Left lung (tissue), 10 donors: Measurements from ENCODE around the gene CYSRT1. TPM values are rescaled to one million over a fixed set of nuclear protein-coding genes. Genes with fewer than 3 reads are reported as not detected.

Source experiments
- ATAC-seq: fragments of 200-7000 bp; cut with Tn5 transposase; one replicate; pipeline ENCODE4 v1.9.1; 2020; ENCODE audit warnings: moderate library complexity
- DNase-seq, 4 donors: peaks; one replicate each; pipeline ENCODE4 v3.0.0-alpha.2; 2013 to 2020
- H3K27ac ChIP-seq, 2 donors: fragments of 200-600 bp; sonication (generic) in 1 of 2; one replicate each; pipeline versions ENCODE4 v1.5.0 to v1.8.0; 2020 to 2021
- H3K27me3 ChIP-seq, 2 donors: fragments of 200-600 bp; sonication (generic) in 1 of 2; one replicate each; pipeline versions ENCODE4 v1.5.0 to v1.8.0; 2020 to 2021
- H3K36me3 ChIP-seq, 2 donors: fragments of 200-600 bp; sonication (generic) in 1 of 2; one replicate each; pipeline versions ENCODE4 v1.5.0 to v1.8.0; 2020 to 2021
- H3K4me1 ChIP-seq, 2 donors: fragments of 200-600 bp; one replicate each; pipeline ENCODE4 v1.8.0; 2021
- H3K4me3 ChIP-seq, 2 donors: fragments of 200-600 bp; sonication (generic) in 1 of 2; one replicate each; pipeline versions ENCODE4 v1.5.0 to v1.8.0; 2020 to 2021; ENCODE audit warnings: mild to moderate bottlenecking in 1 of 2
- H3K9me3 ChIP-seq, 2 donors: fragments of 200-600 bp; sonication (generic) in 1 of 2; one replicate each; pipeline versions ENCODE4 v1.5.0 to v1.8.0; 2020 to 2021
- intact Hi-C, 2 donors: fragments of 100-400 bp; cut with DNase I; formaldehyde crosslinking; loops; one replicate each; pipeline versions ENCODE4 v1.11.2 to v1.14.2; 2022
- polyA plus RNA-seq, 6 donors: library from polyadenylated mRNA; unstranded; fragments of 120-200 nt; gene quantifications; one replicate each; pipeline ENCODE4 v1.2.1, GENCODE V29; 2013; ENCODE audit not compliant: insufficient read length in 6 of 6
- total RNA-seq, 2 donors: library from RNA; stranded (reverse); fragmentation: NEBNext Ultra II Directional; extraction: Animal tissue kit (Norgen Biotek cat#: 25700); gene quantifications; one replicate each; pipeline ENCODE4 v1.2.1, GENCODE V29; 2021
- TF ChIP-seq, protein P1 (sequence below), 2 donors: fragments of 200-600 bp; sonication (generic) in 1 of 2; IDR thresholded peaks; one replicate each; pipeline versions ENCODE4 v1.5.0 to v1.8.0; 2021; ENCODE audit warnings: antibody characterized with exemption in 2 of 2
- donor health status: DM: no; HTN: yes; CAD: no.
- donor health status: DM: no; HTN: no; CAD: no.

The CYSRT1 gene
- total and polyA plus RNA-seq, 8 donors: 0.44 to 3.7 (median 2.3) TPM

DNA sequence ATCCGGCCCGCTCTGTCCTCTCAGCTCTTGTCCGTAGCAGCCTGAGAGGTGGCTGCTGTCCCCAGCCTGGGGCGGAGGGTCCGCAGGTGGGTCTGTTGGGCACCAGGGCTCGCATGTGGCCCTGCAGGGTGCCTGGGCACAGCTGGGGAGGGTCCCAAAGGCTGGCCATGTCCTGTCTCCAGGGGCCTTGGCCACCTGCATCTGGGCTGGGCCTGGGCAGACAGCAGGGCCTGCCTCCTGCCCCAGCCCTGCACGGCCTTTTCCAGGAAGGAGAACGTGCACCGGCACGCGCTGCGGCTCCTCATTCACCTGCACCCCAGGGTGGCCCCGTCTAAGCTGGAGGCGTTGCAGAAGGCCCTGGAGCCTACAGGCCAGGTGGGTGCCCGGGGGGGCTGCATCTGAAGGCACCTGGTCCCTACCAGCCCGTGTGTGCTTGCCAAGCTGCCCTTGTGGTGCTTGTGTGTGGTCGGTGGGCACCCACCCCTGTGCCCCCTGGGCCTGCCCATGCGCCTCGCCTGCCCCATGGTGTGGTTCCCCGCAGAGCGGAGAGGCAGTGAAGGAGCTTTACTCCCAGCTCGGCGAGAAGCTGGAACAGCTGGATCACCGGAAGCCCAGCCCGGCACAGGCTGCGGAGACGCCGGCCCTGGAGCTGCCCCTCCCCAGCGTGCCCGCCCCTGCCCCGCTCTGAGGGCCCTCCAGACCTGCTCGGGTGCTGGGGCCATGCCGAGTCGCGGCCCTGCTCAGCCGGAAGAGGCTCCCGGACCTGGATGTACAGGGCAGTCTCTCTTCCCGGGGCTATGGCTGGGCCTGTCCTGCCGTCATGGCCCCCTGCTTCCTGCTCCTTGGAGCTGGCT is 47.5 kb downstream of the CYSRT1 start:
- intact Hi-C loops: no loop called here
- H3K27me3 ChIP-seq: no peaks in the 10 kb centered on the region
- ATAC-seq (no peak), DNase-seq (peak in 1 of 4 donors; percentile 66)
- no peak overlapping the region for H3K27ac ChIP-seq
- peaks cover 38 to 64% of the 10 kb centered on the region in 2 donors for H3K4me1 ChIP-seq
- H3K4me3 ChIP-seq: no peak overlapping the region
- H3K36me3 ChIP-seq: peaks cover 0 to 47% of the 10 kb centered on the region in 2 donors
- H3K9me3 ChIP-seq: no peaks in the 10 kb centered on the region
- TF ChIP-seq, protein P1, sequence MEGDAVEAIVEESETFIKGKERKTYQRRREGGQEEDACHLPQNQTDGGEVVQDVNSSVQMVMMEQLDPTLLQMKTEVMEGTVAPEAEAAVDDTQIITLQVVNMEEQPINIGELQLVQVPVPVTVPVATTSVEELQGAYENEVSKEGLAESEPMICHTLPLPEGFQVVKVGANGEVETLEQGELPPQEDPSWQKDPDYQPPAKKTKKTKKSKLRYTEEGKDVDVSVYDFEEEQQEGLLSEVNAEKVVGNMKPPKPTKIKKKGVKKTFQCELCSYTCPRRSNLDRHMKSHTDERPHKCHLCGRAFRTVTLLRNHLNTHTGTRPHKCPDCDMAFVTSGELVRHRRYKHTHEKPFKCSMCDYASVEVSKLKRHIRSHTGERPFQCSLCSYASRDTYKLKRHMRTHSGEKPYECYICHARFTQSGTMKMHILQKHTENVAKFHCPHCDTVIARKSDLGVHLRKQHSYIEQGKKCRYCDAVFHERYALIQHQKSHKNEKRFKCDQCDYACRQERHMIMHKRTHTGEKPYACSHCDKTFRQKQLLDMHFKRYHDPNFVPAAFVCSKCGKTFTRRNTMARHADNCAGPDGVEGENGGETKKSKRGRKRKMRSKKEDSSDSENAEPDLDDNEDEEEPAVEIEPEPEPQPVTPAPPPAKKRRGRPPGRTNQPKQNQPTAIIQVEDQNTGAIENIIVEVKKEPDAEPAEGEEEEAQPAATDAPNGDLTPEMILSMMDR (IDR thresholded peaks at IDR 0.05): no peak

DNA sequence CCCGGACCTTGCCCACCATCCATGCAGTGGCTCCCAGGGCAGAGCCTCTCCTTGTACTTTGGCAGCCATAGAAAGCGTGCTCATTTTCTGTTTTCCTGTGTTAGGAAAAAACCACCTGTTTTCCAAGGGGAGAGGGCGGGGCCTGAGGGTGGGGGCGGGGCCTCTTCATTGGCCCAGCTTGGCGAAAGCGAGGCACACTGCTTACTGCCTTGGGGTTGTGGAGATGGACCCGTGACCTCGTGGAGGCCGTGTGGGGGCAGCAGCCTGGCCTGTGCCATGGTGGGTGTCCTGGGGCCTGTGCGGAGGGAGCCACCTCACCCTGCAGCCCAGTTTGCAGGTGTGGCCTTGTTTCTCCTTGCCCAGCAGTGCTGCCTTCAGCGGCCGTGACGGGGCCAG is 48.1 kb downstream of the CYSRT1 start:
- no peaks in the 10 kb centered on the region for H3K9me3 ChIP-seq
- TF ChIP-seq, protein P1 (IDR thresholded peaks at IDR 0.05): no peak
- peaks cover 0 to 41% of the 10 kb centered on the region in 2 donors for H3K36me3 ChIP-seq
- intact Hi-C loops: no loop called here
- H3K27ac ChIP-seq: no peak overlapping the region
- peaks cover 35 to 59% of the 10 kb centered on the region in 2 donors for H3K4me1 ChIP-seq
- H3K4me3 ChIP-seq: no peak overlapping the region
- DNase-seq (no peak), ATAC-seq (no peak)
- no peaks in the 10 kb centered on the region for H3K27me3 ChIP-seq

DNA sequence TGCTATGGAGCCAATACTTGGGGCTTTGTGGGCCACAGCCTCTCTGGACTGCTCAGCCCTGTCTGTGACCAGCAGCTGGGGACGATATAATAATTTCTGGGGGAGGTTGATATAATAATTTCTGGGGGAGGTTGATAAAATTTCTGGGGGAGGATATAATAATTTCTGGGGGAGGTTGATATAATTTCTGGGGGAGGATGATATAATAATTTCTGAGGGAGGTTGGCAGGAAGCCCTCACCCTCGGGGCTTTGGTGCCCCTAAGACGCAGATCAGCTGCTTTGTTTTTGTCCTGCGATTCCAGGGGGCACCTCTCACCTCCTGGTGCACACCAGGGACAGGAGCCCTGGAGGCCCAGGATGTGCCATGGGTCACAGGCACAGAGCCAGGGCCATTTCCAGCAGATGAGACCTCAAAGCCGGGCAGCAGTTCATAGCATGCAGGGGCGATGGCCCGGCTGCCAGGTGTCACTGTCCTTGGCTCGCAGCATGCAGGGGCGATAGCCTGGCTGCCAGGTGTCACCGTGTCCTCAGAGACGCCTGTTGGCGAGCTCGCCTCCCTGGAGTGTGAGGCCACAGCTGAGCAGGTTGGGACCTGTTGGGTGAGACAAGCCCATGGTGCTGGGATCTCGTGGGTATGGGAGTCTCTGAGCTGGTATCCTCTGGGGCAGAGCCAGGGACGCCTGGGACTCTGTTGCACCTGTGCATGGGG is 48.8 kb downstream of the CYSRT1 start:
- Histone ChIP-seq H3K27ac (peak overlapping the region in 1 of 2 donors; percentile 65), H3K36me3 (peaks cover 0 to 41% of the 10 kb centered on the region in 2 donors), H3K4me1 (peaks cover 28 to 57% of the 10 kb centered on the region in 2 donors), H3K27me3 (no peaks in the 10 kb centered on the region), H3K4me3 (no peak overlapping the region), H3K9me3 (no peaks in the 10 kb centered on the region)
- ATAC-seq: no peak
- DNase-seq: peak in 1 of 4 donors; percentile 61
- TF ChIP-seq, protein P1 (IDR thresholded peaks at IDR 0.05): no peak
- intact Hi-C loops: no loop called here

DNA sequence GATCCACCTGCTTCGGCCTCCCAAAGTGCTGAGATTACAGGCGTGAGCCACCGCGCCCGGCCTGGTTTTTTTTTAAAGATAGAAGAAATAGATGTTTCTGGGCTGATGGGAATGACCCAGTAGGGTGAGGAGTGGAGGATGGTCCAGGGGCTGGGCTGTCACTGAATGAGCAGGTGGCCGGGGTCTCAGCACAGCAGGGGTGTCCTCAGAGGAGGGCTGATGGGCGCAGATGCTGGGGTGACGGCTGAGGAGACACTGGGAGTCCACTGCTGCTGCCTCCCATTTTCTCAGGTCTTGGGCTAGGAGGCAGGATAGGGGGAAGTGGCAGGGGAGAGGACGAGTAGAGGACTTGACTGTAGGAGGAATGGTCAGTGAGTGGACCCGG is 50.2 kb downstream of the CYSRT1 start:
- no peak for ATAC-seq
- peak overlapping the region; percentile 39 to 93 for H3K27ac ChIP-seq
- DNase-seq: peak in 1 of 4 donors; percentile 50
- intact Hi-C loops: no loop called here
- H3K9me3 ChIP-seq: no peaks in the 10 kb centered on the region
- H3K4me3 ChIP-seq: no peak overlapping the region
- H3K36me3 ChIP-seq: peaks cover 0 to 43% of the 10 kb centered on the region in 2 donors
- peaks cover 18 to 57% of the 10 kb centered on the region in 2 donors for H3K4me1 ChIP-seq
- no peaks in the 10 kb centered on the region for H3K27me3 ChIP-seq
- TF ChIP-seq, protein P1 (IDR thresholded peaks at IDR 0.05): no peak

Other genes starting within 250 kb of the CYSRT1 start
Only the 30 nearest of the 32 such genes appear.
- gene PAXX, start 232.8 kb upstream of the CYSRT1 start, total RNA-seq: 10 to 100 TPM; 34.2 to 56.6 TPM
- 10 to 100 TPM; 28.1 to 47.6 (median 33.7) TPM for gene PAXX, start 232.8 kb upstream of the CYSRT1 start, polyA plus RNA-seq
- gene CLIC3, start 228.6 kb upstream of the CYSRT1 start, total RNA-seq: 10 to 100 TPM; 39.7 to 85.4 TPM
- 10 to 100 TPM; 30.7 to 56.2 (median 42.2) TPM for gene CLIC3, start 228.6 kb upstream of the CYSRT1 start, polyA plus RNA-seq
- gene ABCA2, start 196.9 kb upstream of the CYSRT1 start, total RNA-seq: 10 to 100 TPM; 34.5 to 34.8 TPM
- 10 to 100 TPM; 20.8 to 33.8 (median 28.6) TPM for gene ABCA2, start 196.9 kb upstream of the CYSRT1 start, polyA plus RNA-seq
- gene FUT7, start 193.1 kb upstream of the CYSRT1 start, total RNA-seq: 1 to 10 TPM in 1 of 2 donors, under 1 TPM in 1; 0.17 to 2.9 TPM
- under 1 TPM in 3 of 6 donors, not detected in 3; 0.08 to 0.11 (median 0.09) TPM for gene FUT7, start 193.1 kb upstream of the CYSRT1 start, polyA plus RNA-seq
- 100 to 1,000 TPM; 104 to 105 TPM for gene NPDC1, start 179.0 kb upstream of the CYSRT1 start, total RNA-seq
- 10 to 100 TPM; 24.4 to 48.9 (median 25.2) TPM for gene NPDC1, start 179.0 kb upstream of the CYSRT1 start, polyA plus RNA-seq
- under 1 TPM; 0.71 to 0.87 TPM for gene ENTPD2, start 171.1 kb upstream of the CYSRT1 start, total RNA-seq
- 1 to 10 TPM; 1.7 to 4.7 (median 3.0) TPM for gene ENTPD2, start 171.1 kb upstream of the CYSRT1 start, polyA plus RNA-seq
- gene SAPCD2, start 154.6 kb upstream of the CYSRT1 start, total RNA-seq: 1 to 10 TPM; 2.7 to 4.6 TPM
- 10 to 100 TPM in 3 of 6 donors, 1 to 10 TPM in 3; 8.5 to 15.1 (median 10.4) TPM for gene SAPCD2, start 154.6 kb upstream of the CYSRT1 start, polyA plus RNA-seq
- gene UAP1L1, start 147.7 kb upstream of the CYSRT1 start, total RNA-seq: 10 to 100 TPM; 28.1 to 43.1 TPM
- gene UAP1L1, start 147.7 kb upstream of the CYSRT1 start, polyA plus RNA-seq: 1 to 10 TPM; 4.6 to 8.8 (median 6.0) TPM
- gene MAN1B1, start 138.2 kb upstream of the CYSRT1 start, total RNA-seq: 10 to 100 TPM; 51.5 to 54.9 TPM
- 10 to 100 TPM; 62.7 to 74.9 (median 66.9) TPM for gene MAN1B1, start 138.2 kb upstream of the CYSRT1 start, polyA plus RNA-seq
- gene DPP7, start 110.4 kb upstream of the CYSRT1 start, total RNA-seq: 100 to 1,000 TPM; 144 to 165 TPM
- 10 to 100 TPM; 35.8 to 53.6 (median 47.7) TPM for gene DPP7, start 110.4 kb upstream of the CYSRT1 start, polyA plus RNA-seq
- gene GRIN1, start 86.0 kb upstream of the CYSRT1 start, total RNA-seq: under 1 TPM; 0.17 to 0.55 TPM
- gene GRIN1, start 86.0 kb upstream of the CYSRT1 start, polyA plus RNA-seq: under 1 TPM; 0.15 to 0.38 (median 0.28) TPM
- under 1 TPM in 1 of 2 donors, not detected in 1; 0.55 TPM for gene LRRC26, start 55.1 kb upstream of the CYSRT1 start, total RNA-seq
- gene LRRC26, start 55.1 kb upstream of the CYSRT1 start, polyA plus RNA-seq: under 1 TPM in 3 of 6 donors, not detected in 3; 0.23 to 0.63 (median 0.25) TPM
- gene TMEM210, start 53.1 kb upstream of the CYSRT1 start, total RNA-seq: not detected
- not detected for gene TMEM210, start 53.1 kb upstream of the CYSRT1 start, polyA plus RNA-seq
- gene ANAPC2, start 36.6 kb upstream of the CYSRT1 start, total RNA-seq: 10 to 100 TPM; 43.5 to 52.3 TPM
- gene ANAPC2, start 36.6 kb upstream of the CYSRT1 start, polyA plus RNA-seq: 10 to 100 TPM; 42.1 to 58.8 (median 44.3) TPM
- gene SSNA1, start 36.5 kb upstream of the CYSRT1 start, total RNA-seq: 10 to 100 TPM; 59.1 to 68.0 TPM
- 10 to 100 TPM; 38.7 to 53.6 (median 52.1) TPM for gene SSNA1, start 36.5 kb upstream of the CYSRT1 start, polyA plus RNA-seq
- gene TPRN, start 24.4 kb upstream of the CYSRT1 start, total RNA-seq: 10 to 100 TPM; 21.6 to 21.7 TPM
- 10 to 100 TPM in 3 of 6 donors, 1 to 10 TPM in 3; 6.7 to 13.8 (median 9.4) TPM for gene TPRN, start 24.4 kb upstream of the CYSRT1 start, polyA plus RNA-seq
- gene TMEM203, start 19.5 kb upstream of the CYSRT1 start, total RNA-seq: 10 to 100 TPM; 30.6 to 31.7 TPM
- 10 to 100 TPM; 30.4 to 37.8 (median 33.3) TPM for gene TMEM203, start 19.5 kb upstream of the CYSRT1 start, polyA plus RNA-seq
- 10 to 100 TPM; 16.5 to 19.5 TPM for gene NDOR1, start 19.5 kb upstream of the CYSRT1 start, total RNA-seq
- gene NDOR1, start 19.5 kb upstream of the CYSRT1 start, polyA plus RNA-seq: 10 to 100 TPM in 3 of 6 donors, 1 to 10 TPM in 3; 9.1 to 15.4 (median 10.2) TPM
- gene RNF208, start 2.9 kb upstream of the CYSRT1 start, total RNA-seq: 1 to 10 TPM; 4.9 to 7.5 TPM
- 1 to 10 TPM; 4.0 to 7.8 (median 5.9) TPM for gene RNF208, start 2.9 kb upstream of the CYSRT1 start, polyA plus RNA-seq
- gene RNF224, start 2.3 kb downstream of the CYSRT1 start, total RNA-seq: under 1 TPM; 0.15 to 0.18 TPM
- 1 to 10 TPM; 1.7 to 4.8 (median 3.5) TPM for gene RNF224, start 2.3 kb downstream of the CYSRT1 start, polyA plus RNA-seq
- under 1 TPM in 1 of 2 donors, not detected in 1; 0.12 TPM for gene SLC34A3, start 5.7 kb downstream of the CYSRT1 start, total RNA-seq
- 1 to 10 TPM; 1.0 to 2.8 (median 2.1) TPM for gene SLC34A3, start 5.7 kb downstream of the CYSRT1 start, polyA plus RNA-seq
- gene TUBB4B, start 16.1 kb downstream of the CYSRT1 start, total RNA-seq: 100 to 1,000 TPM; 245 to 337 TPM
- 100 to 1,000 TPM; 196 to 315 (median 237) TPM for gene TUBB4B, start 16.1 kb downstream of the CYSRT1 start, polyA plus RNA-seq
- gene STPG3, start 26.1 kb downstream of the CYSRT1 start, total RNA-seq: not detected
- gene STPG3, start 26.1 kb downstream of the CYSRT1 start, polyA plus RNA-seq: 1 to 10 TPM in 3 of 6 donors, under 1 TPM in 3; 0.69 to 1.4 (median 0.89) TPM
- gene NELFB, start 30.2 kb downstream of the CYSRT1 start, total RNA-seq: 10 to 100 TPM; 47.8 to 49.7 TPM
- 10 to 100 TPM; 52.9 to 62.9 (median 56.8) TPM for gene NELFB, start 30.2 kb downstream of the CYSRT1 start, polyA plus RNA-seq
- gene TOR4A, start 52.6 kb downstream of the CYSRT1 start, total RNA-seq: 10 to 100 TPM; 31.8 to 38.5 TPM
- 10 to 100 TPM in 4 of 6 donors, 1 to 10 TPM in 2; 8.5 to 13.4 (median 11.0) TPM for gene TOR4A, start 52.6 kb downstream of the CYSRT1 start, polyA plus RNA-seq
- gene NRARP, start 77.1 kb downstream of the CYSRT1 start, total RNA-seq: 10 to 100 TPM; 11.3 to 15.2 TPM
- 10 to 100 TPM in 2 of 6 donors, 1 to 10 TPM in 4; 7.0 to 11.1 (median 9.0) TPM for gene NRARP, start 77.1 kb downstream of the CYSRT1 start, polyA plus RNA-seq
- gene EXD3, start 198.0 kb downstream of the CYSRT1 start, total RNA-seq: 10 to 100 TPM; 13.7 to 21.8 TPM
- gene EXD3, start 198.0 kb downstream of the CYSRT1 start, polyA plus RNA-seq: 10 to 100 TPM; 13.2 to 21.0 (median 16.6) TPM
- gene NOXA1, start 198.2 kb downstream of the CYSRT1 start, total RNA-seq: 1 to 10 TPM; 6.1 to 8.7 TPM
- 1 to 10 TPM; 4.5 to 7.3 (median 6.9) TPM for gene NOXA1, start 198.2 kb downstream of the CYSRT1 start, polyA plus RNA-seq
- under 1 TPM in 1 of 2 donors, not detected in 1; 0.15 TPM for gene ENTPD8, start 216.2 kb downstream of the CYSRT1 start, total RNA-seq
- gene ENTPD8, start 216.2 kb downstream of the CYSRT1 start, polyA plus RNA-seq: under 1 TPM; 0.33 to 0.68 (median 0.46) TPM
- 10 to 100 TPM; 29.5 to 31.4 TPM for gene NSMF, start 234.2 kb downstream of the CYSRT1 start, total RNA-seq
- gene NSMF, start 234.2 kb downstream of the CYSRT1 start, polyA plus RNA-seq: 10 to 100 TPM; 31.7 to 46.5 (median 37.4) TPM